Activated T-cell treated with anti-CD3 and anti-CD28 coated beads for 1 hour (primary cell): ENCODE measurements around the gene PTGR1.
A peak's percentile ranks its signal among the peaks of the same experiment; 100 is the strongest.
"Not testable (repeated sequence)": the region's sequence is repeated elsewhere in the genome, so short reads cannot be mapped to it uniquely, and the experiment has no call there.

Experiments
- DNase-seq: peaks from one replicate; pipeline ENCODE4 v3.0.0-alpha.2; 2020; ENCODE audit warnings: low read depth

PTGR1 gene

GRCh38 chr9:111599092-111599954 is at the start of gene PTGR1:
TSS of gene PTGR1 (minus strand) at chr9:111599647. CDS start at chr9:111597422, 2,225 bp downstream.
- DNase-seq, result no peak

- no peak for DNase-seq
These were observed 49.6 kb upstream of the PTGR1 start for GRCh38 chr9:111649016-111649415.

GRCh38 chr9:111648066-111648465 is 48.6 kb upstream of the PTGR1 start:
- DNase-seq, result no peak

GRCh38 chr9:111646417-111646816 is 47.0 kb upstream of the PTGR1 start:
- DNase-seq, result no peak

GRCh38 chr9:111645806-111646205 is 46.4 kb upstream of the PTGR1 start:
- DNase-seq, result no peak

GRCh38 chr9:111644195-111644772 is 44.8 kb upstream of the PTGR1 start:
- DNase-seq, result no peak

GRCh38 chr9:111637421-111637950 is 38.0 kb upstream of the PTGR1 start:
- DNase-seq, result no peak

- no peak for DNase-seq
These were observed 35.4 kb upstream of the PTGR1 start for GRCh38 chr9:111634860-111635259.

GRCh38 chr9:111633389-111633736 is 33.9 kb upstream of the PTGR1 start:
- no peak for DNase-seq

GRCh38 chr9:111632695-111633388 is 33.4 kb upstream of the PTGR1 start:
- no peak for DNase-seq

GRCh38 chr9:111632060-111632459 is 32.6 kb upstream of the PTGR1 start:
- DNase-seq, result no peak

- peak; percentile 91 for DNase-seq
These were observed 31.9 kb upstream of the PTGR1 start, which contains the start of gene DNAJC25 for GRCh38 chr9:111631214-111631971. TSS of gene DNAJC25 (plus strand) at chr9:111631334. CDS start at chr9:111631408, 74 bp downstream.

GRCh38 chr9:111630964-111631213 is 31.4 kb upstream of the PTGR1 start:
- no peak for DNase-seq

- no peak for DNase-seq
These were observed 30.9 kb upstream of the PTGR1 start for GRCh38 chr9:111630182-111630963.

GRCh38 chr9:111628411-111628810 is 29.0 kb upstream of the PTGR1 start:
- no peak for DNase-seq

GRCh38 chr9:111627260-111627963 is 28.0 kb upstream of the PTGR1 start:
- DNase-seq, result no peak

- no peak for DNase-seq
These were observed 23.2 kb upstream of the PTGR1 start for GRCh38 chr9:111622626-111623025.

- peak; percentile 21 for DNase-seq
These were observed 22.5 kb upstream of the PTGR1 start for GRCh38 chr9:111621895-111622480.

GRCh38 chr9:111617349-111617748 is 17.9 kb upstream of the PTGR1 start:
- not testable (repeated sequence) for DNase-seq

GRCh38 chr9:111615928-111616327 is 16.5 kb upstream of the PTGR1 start:
- DNase-seq, result no peak
